Natural killer cell (primary cell): Measurements from ENCODE around the gene NME7. TPM values are rescaled to one million over a fixed set of nuclear protein-coding genes. Genes with fewer than 3 reads are reported as not detected.

Experiments
- ATAC-seq, 3 donors: fragments of 150-1000 bp in 2 of 3; fragments of 200-7000 bp in 1 of 3; cut with Tn5 transposase; 1 replicate in 1 of 3; 2 replicates in 2 of 3; pipeline ENCODE4 v1.10.0; 2021; ENCODE audit warnings: mild to moderate bottlenecking in 2 of 3, moderate library complexity in 2 of 3
- DNase-seq, 2 donors: peaks; one replicate each; pipeline versions ENCODE4 v3.0.0 to v3.0.0-alpha.2; 2013 to 2021; ENCODE audit warnings: mixed read lengths in 1 of 2
- H3K27ac ChIP-seq: one replicate; pipeline ENCODE4 v1.5.1; 2013; ENCODE audit warnings: mild to moderate bottlenecking, low read length
- H3K27me3 ChIP-seq: one replicate; pipeline ENCODE4 v1.6.1; 2013; ENCODE audit warnings: low read length; ENCODE audit not compliant: control insufficient read depth, insufficient read depth
- H3K36me3 ChIP-seq: one replicate; pipeline ENCODE4 v1.6.1; 2013; ENCODE audit warnings: low read length; ENCODE audit not compliant: control insufficient read depth, insufficient read depth
- H3K4me1 ChIP-seq: one replicate; pipeline ENCODE4 v1.6.1; 2013; ENCODE audit warnings: low read length; ENCODE audit not compliant: control insufficient read depth, insufficient read depth
- H3K4me3 ChIP-seq: one replicate; pipeline ENCODE4 v1.5.1; 2013; ENCODE audit warnings: low read length
- H3K9me3 ChIP-seq: one replicate; pipeline ENCODE4 v1.6.1; 2013; ENCODE audit warnings: low read length; ENCODE audit not compliant: control insufficient read depth, insufficient read depth
- H3K27ac Mint-ChIP-seq, 2 donors: one replicate each; pipeline ENCODE4 v1.8.0; 2022; ENCODE audit warnings: mild to moderate bottlenecking in 2 of 2, mixed read lengths in 2 of 2, moderate library complexity in 1 of 2
- H3K27me3 Mint-ChIP-seq, 2 donors: one replicate each; pipeline ENCODE4 v1.8.0; 2022; ENCODE audit warnings: low read depth in 2 of 2, mixed read lengths in 2 of 2
- H3K36me3 Mint-ChIP-seq: one replicate; pipeline ENCODE4 v1.8.0; 2022; ENCODE audit warnings: mixed read lengths
- H3K4me1 Mint-ChIP-seq, 2 donors: one replicate each; pipeline ENCODE4 v1.8.0; 2022; ENCODE audit warnings: mixed read lengths in 2 of 2
- H3K4me3 Mint-ChIP-seq: one replicate; pipeline ENCODE4 v1.8.0; 2022; ENCODE audit warnings: mild to moderate bottlenecking, moderate library complexity, mixed read lengths
- H3K9me3 Mint-ChIP-seq, 2 donors: one replicate each; pipeline ENCODE4 v1.8.0; 2022; ENCODE audit warnings: mixed read lengths in 2 of 2
- CTCF ChIP-seq: fragments of 200-600 bp; IDR thresholded peaks from one replicate; pipeline ENCODE4 v1.8.0; 2022; ENCODE audit warnings: antibody characterized with exemption
- WGBS: methylation state at CpG from one replicate; pipeline ENCODE4 v1.1.7; 2013; ENCODE audit warnings: missing lambda C conversion rate; ENCODE audit not compliant: insufficient coverage; 5-methylcytosine and 5-hydroxymethylcytosine counted together
- intact Hi-C: fragments of 100-400 bp; cut with micrococcal nuclease; formaldehyde crosslinking; loops from one replicate; pipeline ENCODE4 v1.14.2; 2022
- total RNA-seq, 4 donors: library from RNA; stranded (reverse); fragments of 120-200 nt in 1 of 4; gene quantifications; one replicate each; pipeline versions ENCODE4 v1.2.3 to v1.2.4, GENCODE V29; 2013 to 2022

The NME7 gene
- total RNA-seq, 3 donors from 2014 or later (not counting 1 experiment from before 2014, with no cell fraction given), result 5.2 to 9.9 (median 9.8) TPM

- no peak overlapping the region for H3K27ac ChIP-seq
- ATAC-seq (no peak), DNase-seq (no peak)
- no peak overlapping the region for H3K4me3 Mint-ChIP-seq
- no peaks in the 10 kb centered on the region for H3K36me3 ChIP-seq
- TF ChIP-seq CTCF, result no peak
- no CpG with 5 or more reads among the region's 1 CpG for WGBS
- no peaks in the 10 kb centered on the region for H3K4me1 ChIP-seq
- no peak overlapping the region for H3K4me3 ChIP-seq
- no peaks in the 10 kb centered on the region for H3K27me3 Mint-ChIP-seq
- H3K27me3 ChIP-seq, result no peaks in the 10 kb centered on the region
- no peaks in the 10 kb centered on the region for H3K4me1 Mint-ChIP-seq
- H3K9me3 ChIP-seq, result no peaks in the 10 kb centered on the region
- intact Hi-C loops, result no loop called here
- no peaks in the 10 kb centered on the region for H3K9me3 Mint-ChIP-seq
- H3K27ac Mint-ChIP-seq, result no peak overlapping the region
- H3K36me3 Mint-ChIP-seq, result no peaks in the 10 kb centered on the region
Observed at GRCh38 chr1:169249611-169250010, 118.0 kb downstream of the NME7 start.

GRCh38 chr1:169245706-169246105 is 121.9 kb downstream of the NME7 start:
- H3K27me3 ChIP-seq, result no peaks in the 10 kb centered on the region
- H3K9me3 ChIP-seq, result no peaks in the 10 kb centered on the region
- no peaks in the 10 kb centered on the region for H3K36me3 ChIP-seq
- no peaks in the 10 kb centered on the region for H3K36me3 Mint-ChIP-seq
- no peak for ATAC-seq
- DNase-seq, result no peak
- no CpG with 5 or more reads among the region's 1 CpG for WGBS
- no peak overlapping the region for H3K4me3 Mint-ChIP-seq
- TF ChIP-seq CTCF, result no peak
- H3K4me3 ChIP-seq, result no peak overlapping the region
- H3K27me3 Mint-ChIP-seq, result no peaks in the 10 kb centered on the region
- H3K4me1 Mint-ChIP-seq, result no peaks in the 10 kb centered on the region
- H3K27ac ChIP-seq, result no peak overlapping the region
- no peaks in the 10 kb centered on the region for H3K9me3 Mint-ChIP-seq
- intact Hi-C loops, result no loop called here
- no peaks in the 10 kb centered on the region for H3K4me1 ChIP-seq
- no peak overlapping the region for H3K27ac Mint-ChIP-seq

- Mint-ChIP-seq H3K4me3 (no peak overlapping the region), H3K36me3 (no peaks in the 10 kb centered on the region), H3K9me3 (no peaks in the 10 kb centered on the region), H3K27ac (no peak overlapping the region), H3K27me3 (no peaks in the 10 kb centered on the region), H3K4me1 (no peaks in the 10 kb centered on the region)
- WGBS, result 72% methylated on average over 2 of the region's 3 CpGs
- intact Hi-C loops, result no loop called here
- H3K27me3 ChIP-seq, result no peaks in the 10 kb centered on the region
- H3K4me1 ChIP-seq, result no peaks in the 10 kb centered on the region
- no peak overlapping the region for H3K4me3 ChIP-seq
- TF ChIP-seq CTCF, result no peak
- no peak overlapping the region for H3K27ac ChIP-seq
- no peaks in the 10 kb centered on the region for H3K9me3 ChIP-seq
- no peak for ATAC-seq
- no peaks in the 10 kb centered on the region for H3K36me3 ChIP-seq
- DNase-seq, result no peak
Observed at GRCh38 chr1:169240449-169241232, 127.0 kb downstream of the NME7 start.

GRCh38 chr1:169236880-169237279 is 130.7 kb downstream of the NME7 start:
- H3K4me3 ChIP-seq, result no peak overlapping the region
- no peaks in the 10 kb centered on the region for H3K9me3 ChIP-seq
- Mint-ChIP-seq H3K4me3 (no peak overlapping the region), H3K4me1 (no peaks in the 10 kb centered on the region), H3K9me3 (no peaks in the 10 kb centered on the region), H3K36me3 (no peaks in the 10 kb centered on the region), H3K27ac (no peak overlapping the region), H3K27me3 (no peaks in the 10 kb centered on the region)
- no peaks in the 10 kb centered on the region for H3K4me1 ChIP-seq
- no peaks in the 10 kb centered on the region for H3K27me3 ChIP-seq
- no peak for DNase-seq
- H3K27ac ChIP-seq, result no peak overlapping the region
- intact Hi-C loops, result no loop called here
- no peak for ATAC-seq
- 81% methylated on average over 4 of the region's 4 CpGs for WGBS
- no peak for TF ChIP-seq CTCF
- H3K36me3 ChIP-seq, result no peaks in the 10 kb centered on the region
